ENCODE measurements around the gene MEX3C.

- TF ChIP-seq, protein P1, sequence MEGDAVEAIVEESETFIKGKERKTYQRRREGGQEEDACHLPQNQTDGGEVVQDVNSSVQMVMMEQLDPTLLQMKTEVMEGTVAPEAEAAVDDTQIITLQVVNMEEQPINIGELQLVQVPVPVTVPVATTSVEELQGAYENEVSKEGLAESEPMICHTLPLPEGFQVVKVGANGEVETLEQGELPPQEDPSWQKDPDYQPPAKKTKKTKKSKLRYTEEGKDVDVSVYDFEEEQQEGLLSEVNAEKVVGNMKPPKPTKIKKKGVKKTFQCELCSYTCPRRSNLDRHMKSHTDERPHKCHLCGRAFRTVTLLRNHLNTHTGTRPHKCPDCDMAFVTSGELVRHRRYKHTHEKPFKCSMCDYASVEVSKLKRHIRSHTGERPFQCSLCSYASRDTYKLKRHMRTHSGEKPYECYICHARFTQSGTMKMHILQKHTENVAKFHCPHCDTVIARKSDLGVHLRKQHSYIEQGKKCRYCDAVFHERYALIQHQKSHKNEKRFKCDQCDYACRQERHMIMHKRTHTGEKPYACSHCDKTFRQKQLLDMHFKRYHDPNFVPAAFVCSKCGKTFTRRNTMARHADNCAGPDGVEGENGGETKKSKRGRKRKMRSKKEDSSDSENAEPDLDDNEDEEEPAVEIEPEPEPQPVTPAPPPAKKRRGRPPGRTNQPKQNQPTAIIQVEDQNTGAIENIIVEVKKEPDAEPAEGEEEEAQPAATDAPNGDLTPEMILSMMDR (IDR thresholded peaks at IDR 0.05; ENCODE audit: low read length): no peak
- TF ChIP-seq EZH2 (IDR thresholded peaks at IDR 0.05; ENCODE audit: borderline replicate concordance, low read length): no peak
Observed at GRCh38 chr18:51135364-51135763, 62.1 kb downstream of the MEX3C start.

All from OCI-LY1 (cell line).